GM12864 (cell line): Measurements from ENCODE around the gene GDPD5.

Source experiments
- DNase-seq: peaks from one replicate; pipeline ENCODE4 v3.0.0-alpha.2; 2011; ENCODE audit warnings: low read depth
- H3K4me3 ChIP-seq: 2 replicates; pipeline ENCODE4 v1.5.1; 2011; ENCODE audit warnings: mild to moderate bottlenecking, low read depth, low read length, control low read depth
- CTCF ChIP-seq: IDR thresholded peaks from 2 replicates; pipeline ENCODE4 v1.5.1; 2011; ENCODE audit warnings: low read depth, mild to moderate bottlenecking, moderate library complexity, low read length, control low read depth, inconsistent platforms; ENCODE audit errors: missing control alignments

GDPD5 gene

GRCh38 chr11:75481223-75481921 lies 44.4 kb downstream of the GDPD5 start:
- DNase-seq: no peak
- H3K4me3 ChIP-seq: no peak overlapping the region
- TF ChIP-seq CTCF: no peak

DNA sequence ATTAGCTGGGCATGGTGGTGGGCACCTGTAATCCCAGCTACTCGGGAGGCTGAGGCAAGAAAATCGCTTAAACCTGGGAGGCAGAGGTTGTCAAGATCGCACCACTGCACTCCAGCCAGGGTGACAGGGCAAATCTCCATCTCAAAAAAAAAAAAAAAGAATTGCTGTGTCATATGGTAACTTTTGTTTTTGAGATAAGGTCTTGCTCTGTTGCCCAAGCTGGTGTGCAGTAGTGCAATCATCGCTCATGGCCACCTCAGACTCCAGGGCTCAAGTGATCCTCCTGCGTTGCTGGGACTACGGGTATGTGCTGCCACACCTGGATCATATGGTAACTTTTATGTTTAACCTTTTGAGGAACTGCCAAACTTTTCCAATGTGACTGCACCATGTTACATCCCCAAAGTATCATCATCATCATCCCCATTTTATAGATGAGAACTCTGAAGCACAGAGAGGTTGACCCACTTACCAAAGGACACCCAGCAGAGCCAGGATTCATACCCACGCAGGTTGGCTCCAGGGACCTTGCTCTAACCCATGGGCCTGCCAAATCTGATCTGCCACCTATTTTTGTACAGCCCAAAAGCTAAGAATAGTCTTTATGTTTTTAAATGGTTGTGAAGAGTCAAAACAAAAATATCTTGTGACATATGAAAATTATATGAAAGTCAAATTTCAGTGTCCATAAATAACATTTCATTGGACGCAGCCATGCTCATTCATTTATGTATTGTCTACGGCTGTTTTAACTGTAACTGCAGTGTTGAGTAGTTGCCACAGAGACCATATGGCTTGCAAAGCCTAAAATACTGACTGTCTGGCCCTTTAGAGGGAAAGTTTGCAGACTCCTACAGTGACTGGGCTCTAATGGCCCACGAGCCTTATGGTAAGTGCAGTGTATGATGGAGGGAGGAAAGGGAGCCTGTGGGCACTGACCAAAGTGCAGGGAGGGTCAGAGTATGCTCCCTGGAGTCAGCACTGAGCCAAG lies 45.3 kb downstream of the GDPD5 start:
- TF ChIP-seq CTCF: no peak
- no peak overlapping the region for H3K4me3 ChIP-seq
- no peak for DNase-seq

DNA sequence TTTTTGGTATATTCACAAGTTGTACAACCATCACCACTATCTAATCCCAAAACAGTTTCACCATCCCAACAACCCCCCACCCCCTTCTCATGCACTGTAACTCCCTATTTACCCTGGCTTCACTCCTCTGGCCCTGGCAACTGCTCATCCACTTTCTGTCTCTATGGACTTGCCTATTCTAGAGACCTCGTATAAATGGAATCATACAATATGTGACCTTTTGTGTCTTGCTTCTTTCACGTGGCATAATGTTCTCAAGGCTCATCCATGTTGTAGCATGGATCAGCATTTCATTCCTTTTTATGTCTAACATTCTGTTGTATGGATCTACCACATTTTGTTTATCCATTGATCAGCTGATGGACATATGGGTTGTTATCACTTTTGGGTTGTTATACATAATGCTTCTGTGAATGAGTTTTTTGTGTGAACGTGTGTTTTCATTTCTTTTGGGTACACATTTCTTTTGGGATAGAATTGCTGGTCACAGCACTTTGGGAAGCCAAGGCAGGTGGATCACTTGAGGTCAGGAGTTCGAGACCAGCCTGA lies 46.1 kb downstream of the GDPD5 start:
- no peak for DNase-seq
- no peak overlapping the region for H3K4me3 ChIP-seq
- TF ChIP-seq CTCF: no peak

DNA sequence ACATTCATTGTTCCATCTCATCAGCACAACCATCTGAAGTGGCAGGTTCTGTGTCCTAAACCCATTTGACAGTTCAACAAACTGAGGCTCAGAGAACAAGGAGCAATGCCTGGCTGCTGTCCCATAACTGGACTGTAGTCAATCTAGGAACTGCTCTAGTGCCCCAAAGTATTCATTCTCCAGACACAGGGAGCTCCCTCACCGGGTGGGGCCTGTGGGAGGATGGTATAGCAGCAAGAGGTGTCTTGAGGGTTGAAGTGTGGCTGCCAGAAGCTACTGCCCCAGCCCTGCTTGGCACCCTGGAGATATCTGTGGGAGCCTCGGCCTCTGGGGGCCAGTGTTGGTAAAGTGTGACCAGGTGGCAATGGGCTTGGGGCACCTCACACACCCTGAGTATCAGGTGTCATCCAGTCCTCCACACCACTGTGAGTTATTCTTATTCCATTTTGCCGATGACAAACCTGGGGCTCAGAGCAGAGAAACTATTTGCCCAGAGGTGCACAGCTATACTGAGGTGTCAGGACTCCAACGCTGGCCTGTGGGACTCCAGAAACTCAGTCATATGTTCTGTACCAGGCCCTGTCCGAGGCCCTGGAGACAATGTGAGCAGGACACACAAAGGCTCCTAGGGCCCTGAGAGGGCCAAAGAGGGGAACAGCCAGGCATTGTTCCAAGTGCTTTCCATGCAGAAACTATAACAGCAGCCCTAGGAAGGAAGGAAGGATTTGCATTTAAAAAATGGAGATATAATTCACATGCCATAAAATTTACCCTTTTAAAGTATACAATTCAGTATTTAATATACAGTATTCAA lies 46.8 kb downstream of the GDPD5 start:
- no peak for TF ChIP-seq CTCF
- DNase-seq: no peak
- no peak overlapping the region for H3K4me3 ChIP-seq

- no peak for DNase-seq
- no peak for TF ChIP-seq CTCF
- H3K4me3 ChIP-seq: no peak overlapping the region
Observed at GRCh38 chr11:75477614-75477935, 48.2 kb downstream of the GDPD5 start.

- TF ChIP-seq CTCF: no peak
- DNase-seq: no peak
- no peak overlapping the region for H3K4me3 ChIP-seq
Observed at GRCh38 chr11:75476739-75477613, 48.8 kb downstream of the GDPD5 start.
